Left cardiac atrium (tissue), 4 donors: Measurements from ENCODE around the gene OPTC. TPM values are rescaled to one million over a fixed set of nuclear protein-coding genes. Genes with fewer than 3 reads are reported as not detected.
"Not testable (repeated sequence)": the region's sequence is repeated elsewhere in the genome, so short reads cannot be mapped to it uniquely, and the experiment has no call there.

ENCODE experiments used
- ATAC-seq, 2 donors: fragments of 200-7000 bp; cut with Tn5 transposase; one replicate each; pipeline ENCODE4 v1.9.1; 2020; ENCODE audit warnings: mild to moderate bottlenecking in 2 of 2, moderate library complexity in 2 of 2
- DNase-seq: peaks from one replicate; pipeline ENCODE4 v3.0.0-alpha.2; 2020
- intact Hi-C, 2 donors: fragments of 100-400 bp; cut with DNase I; formaldehyde crosslinking; loops; one replicate each; pipeline versions ENCODE4 v1.14.1 to v1.15.1; 2022 to 2023
- total RNA-seq, 2 donors: library from RNA; stranded (reverse); fragmentation: NEBNext Ultra II Directional; extraction: Animal tissue kit (Norgen Biotek cat#: 25700); gene quantifications; one replicate each; pipeline ENCODE4 v1.2.1, GENCODE V29; 2021
- donor health status: DM: no; HTN: yes; CAD: no.
- donor health status: DM: no; HTN: yes; CAD: no; lungs with severe emphysema.
- donor health status: DM: yes; HTN: yes; CAD: no.
- donor health status: Dilated cardiomyopathy.

Gene OPTC
- total RNA-seq, 2 donors from 2014 or later, result not detected

DNA sequence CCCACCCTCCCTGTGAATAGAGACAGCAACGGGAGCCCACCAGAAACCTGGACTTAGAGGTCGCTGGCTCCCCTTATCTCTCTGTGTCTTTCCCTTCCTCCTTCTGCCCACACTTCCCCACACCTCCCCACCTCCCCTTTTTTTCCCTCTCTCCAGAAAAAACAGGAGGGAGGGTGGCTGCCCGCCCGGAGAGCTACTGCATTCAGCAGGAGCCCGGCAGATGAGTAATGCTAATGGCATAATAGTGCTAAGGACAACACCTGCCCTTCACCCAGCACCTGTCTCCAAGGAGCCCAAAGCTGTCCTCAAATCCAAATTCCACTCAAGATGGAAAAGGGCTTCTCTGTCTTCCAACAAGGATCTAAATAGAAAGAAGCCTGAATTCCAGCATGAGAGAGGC lies 29.7 kb upstream of the OPTC start:
- intact Hi-C loops, result no loop called here
- ATAC-seq (peak in 1 of 2 donors; percentile 47), DNase-seq (peak; percentile 37)

DNA sequence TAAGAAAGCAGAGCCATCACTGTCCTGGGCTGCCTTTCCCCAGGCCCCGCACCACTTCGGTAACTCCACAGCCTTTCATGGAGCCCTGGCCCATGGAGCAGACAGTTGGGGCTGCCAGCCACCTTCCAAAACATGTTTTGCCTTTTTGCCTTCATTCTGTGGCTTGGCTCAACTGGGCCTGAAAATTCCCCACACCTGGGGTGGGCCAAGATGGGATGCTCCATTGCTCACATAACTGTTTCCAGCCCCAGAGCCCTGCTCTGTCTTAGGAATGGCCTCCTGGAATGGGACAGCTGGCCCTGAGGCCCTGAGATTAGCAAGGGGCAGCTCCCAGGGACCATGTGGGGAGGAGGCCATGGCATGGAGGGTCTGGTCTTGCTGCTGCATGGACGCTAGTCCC lies 29.2 kb upstream of the OPTC start:
- intact Hi-C loops, result no loop called here
- no peak for DNase-seq
- no peak for ATAC-seq

DNA sequence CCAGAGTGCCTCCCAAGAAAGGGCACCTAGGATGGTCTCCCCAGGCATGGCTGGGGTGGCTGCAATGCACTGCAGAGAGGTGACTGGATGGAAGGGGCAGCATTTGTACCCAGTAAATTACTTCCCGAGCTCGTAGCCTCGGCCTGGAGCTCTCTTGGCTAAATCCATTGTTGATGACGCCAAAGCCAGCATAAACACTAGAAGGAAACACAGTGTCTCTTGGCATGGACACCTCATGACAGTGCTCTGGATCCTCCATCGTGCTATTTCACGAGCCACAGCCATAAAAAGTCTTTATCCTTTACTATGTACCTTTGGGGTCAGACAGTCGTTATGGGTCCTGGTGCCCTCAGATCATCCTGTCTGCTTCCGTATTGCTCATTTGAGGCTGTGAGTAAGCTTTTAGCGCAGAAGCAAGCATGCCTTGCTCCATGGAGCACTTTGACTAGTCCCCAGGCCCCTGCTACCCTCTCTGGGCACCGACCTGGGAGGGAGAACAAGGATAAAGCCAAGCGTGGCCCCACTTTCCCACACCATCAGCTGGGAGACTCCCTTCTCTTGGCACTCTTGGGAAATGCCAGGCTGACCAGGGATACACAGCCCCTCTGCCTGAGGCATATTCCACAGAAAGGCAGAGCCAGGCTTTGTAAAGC lies 28.7 kb upstream of the OPTC start:
- intact Hi-C loops, result no loop called here
- ATAC-seq (no peak), DNase-seq (no peak)

DNA sequence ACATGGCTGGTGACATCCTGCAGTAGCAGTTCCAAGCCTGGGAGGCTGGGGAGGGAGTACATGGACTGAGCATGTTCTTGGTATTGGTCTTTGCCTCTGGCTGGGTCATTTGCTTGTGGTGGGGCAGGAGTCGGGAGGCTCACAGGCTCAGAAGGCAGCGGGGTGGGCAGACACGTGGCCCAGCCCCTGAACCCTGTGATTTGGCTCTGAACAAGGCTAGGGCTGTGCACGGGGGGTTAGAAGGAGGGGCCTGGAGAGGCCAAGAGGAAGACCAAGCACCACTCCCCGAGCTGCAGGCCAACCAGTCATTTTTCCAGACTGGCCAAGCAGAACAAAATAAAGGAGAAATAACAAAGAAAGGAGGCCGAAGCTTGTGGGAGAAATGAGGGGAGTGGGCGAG lies 28.0 kb upstream of the OPTC start:
- peak; percentile 59 to 83 for ATAC-seq

DNA sequence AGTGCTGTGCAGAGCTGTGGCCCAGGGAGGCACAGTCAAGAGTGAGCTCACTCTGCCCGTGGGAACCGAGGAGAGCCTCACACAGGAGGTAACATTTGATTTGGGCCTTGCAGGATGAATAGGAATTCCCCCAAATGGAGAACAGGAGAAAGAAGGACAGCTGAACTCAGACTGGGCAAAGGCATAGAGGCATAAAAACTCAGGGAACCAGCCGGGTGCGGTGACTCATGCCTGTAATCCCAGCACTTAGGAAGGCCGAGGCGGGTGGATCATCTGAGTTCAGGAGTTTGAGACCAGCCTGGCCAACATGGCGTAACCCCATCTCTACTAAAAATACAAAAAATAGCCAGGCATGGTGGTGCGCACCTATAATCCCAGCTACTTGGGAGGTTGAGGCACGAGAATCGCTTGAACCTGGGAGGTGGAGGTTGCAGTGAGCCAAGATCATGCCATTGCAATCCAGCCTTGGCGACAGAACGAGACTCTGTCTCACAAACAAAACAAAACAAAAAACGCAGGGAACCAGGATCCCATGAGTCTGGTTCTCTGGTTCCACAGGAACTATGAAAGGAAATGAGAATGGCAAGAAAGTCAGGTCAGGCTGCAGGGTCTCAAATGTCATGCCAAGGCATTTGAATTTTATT lies 26.9 kb upstream of the OPTC start:
- DNase-seq, result peak; percentile 45
- ATAC-seq, intact Hi-C loops: not testable (repeated sequence)

More for the DNA sequence above, 28.0 kb upstream of the OPTC start:
- intact Hi-C loops, result no loop called here
- peak; percentile 67 for DNase-seq

DNA sequence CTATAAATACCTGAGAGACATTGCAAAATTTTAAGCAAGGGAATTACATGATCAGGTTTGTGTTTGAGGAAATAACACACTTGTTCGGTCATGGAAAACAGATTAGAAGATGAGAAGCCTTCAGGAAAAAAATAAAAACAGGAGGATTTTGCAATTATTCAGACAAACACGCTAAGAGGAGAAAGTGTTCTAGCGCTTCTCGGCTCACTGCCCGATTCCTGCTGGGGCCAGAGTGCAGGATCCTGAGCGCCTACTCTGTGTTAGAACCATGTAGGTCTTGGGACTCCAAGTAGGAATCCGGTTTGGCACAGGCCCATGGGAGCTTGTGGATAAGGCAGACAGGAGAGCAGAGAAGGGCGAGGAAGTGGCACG lies 26.4 kb upstream of the OPTC start:
- intact Hi-C loops, result no loop called here
- peak; percentile 29 to 32 for ATAC-seq
- peak; percentile 90 for DNase-seq

DNA sequence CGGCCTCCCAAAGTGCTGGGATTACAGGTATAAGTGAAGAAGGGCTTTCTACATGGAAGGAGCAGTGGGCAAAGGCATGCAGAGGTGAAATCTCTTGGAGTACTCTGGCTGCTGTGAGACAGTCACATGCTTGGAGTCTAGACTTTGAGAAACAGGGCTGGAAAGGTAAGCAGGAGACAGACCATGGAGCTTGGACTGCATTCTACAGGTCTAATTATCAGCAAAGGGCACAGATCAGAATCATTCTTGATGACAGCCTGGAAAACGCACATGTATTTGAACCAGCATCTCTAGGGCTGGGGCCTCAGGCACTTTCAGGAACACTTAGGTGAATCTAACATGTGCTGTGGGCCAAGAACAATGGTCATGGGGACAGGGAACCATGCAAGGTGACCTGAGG lies 25.6 kb upstream of the OPTC start:
- intact Hi-C loops, result no loop called here
- ATAC-seq, result no peak
- DNase-seq, result no peak

DNA sequence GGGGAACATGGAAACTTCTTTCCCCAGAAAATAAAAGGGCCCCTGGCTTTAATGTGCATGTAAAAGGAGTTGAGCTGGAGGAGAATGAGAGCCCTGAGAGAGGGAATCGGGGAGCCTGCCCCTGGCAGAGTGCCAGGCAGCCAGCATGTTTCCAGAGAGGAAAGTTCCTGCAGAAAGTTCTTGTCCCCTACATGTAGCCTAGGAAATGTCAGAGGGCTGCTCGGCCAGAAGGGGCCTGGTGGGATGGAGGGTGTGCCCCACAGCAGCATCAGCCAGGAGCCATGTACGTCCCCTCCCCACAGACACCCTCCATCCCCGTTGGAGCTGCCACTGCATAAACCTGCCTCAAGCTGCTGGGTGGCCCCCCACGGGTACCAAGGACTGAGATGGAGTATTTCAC lies 23.7 kb upstream of the OPTC start:
- ATAC-seq (no peak), DNase-seq (no peak)
- intact Hi-C loops, result no loop called here

DNA sequence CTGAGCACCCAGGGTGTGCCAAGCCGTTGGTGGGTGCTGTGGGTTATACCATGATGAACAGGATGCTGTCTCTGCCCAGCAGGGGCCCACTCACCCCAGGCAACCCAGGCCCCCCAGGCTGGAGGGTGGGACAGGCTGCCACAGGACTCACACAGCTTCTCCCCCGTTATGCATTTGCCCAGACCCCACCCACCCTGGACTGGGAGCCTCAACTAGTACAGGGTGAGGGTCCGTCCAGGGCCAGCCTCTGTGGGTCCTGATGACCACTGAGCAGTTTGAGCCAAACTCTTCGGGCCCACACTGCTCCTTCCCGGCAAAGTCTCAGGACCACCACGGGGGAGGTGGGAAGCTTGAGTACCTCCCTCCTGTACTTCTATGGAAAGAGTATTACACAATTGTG lies 22.1 kb upstream of the OPTC start:
- ATAC-seq (no peak), DNase-seq (no peak)
- intact Hi-C loops, result no loop called here

DNA sequence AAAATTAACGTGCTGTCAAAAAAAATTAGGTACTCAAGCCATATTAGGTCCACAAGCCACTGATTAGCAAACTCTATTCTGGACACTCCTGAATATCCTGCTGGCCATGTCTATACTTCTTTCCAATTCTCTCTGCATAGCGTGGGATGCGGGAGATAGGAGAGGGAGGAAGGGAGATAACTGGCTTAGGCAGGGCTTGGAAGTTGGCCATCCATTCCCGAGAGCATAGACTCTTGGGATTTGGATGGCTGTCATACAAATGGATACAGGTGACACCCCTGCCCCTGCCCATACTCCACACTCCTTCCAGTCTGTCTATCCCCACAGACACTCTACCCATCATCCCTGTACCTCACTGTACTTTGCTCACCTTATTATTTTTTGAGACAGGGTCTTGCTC lies 20.7 kb upstream of the OPTC start:
- DNase-seq (no peak), ATAC-seq (peak in 1 of 2 donors; percentile 30)
- intact Hi-C loops, result no loop called here

DNA sequence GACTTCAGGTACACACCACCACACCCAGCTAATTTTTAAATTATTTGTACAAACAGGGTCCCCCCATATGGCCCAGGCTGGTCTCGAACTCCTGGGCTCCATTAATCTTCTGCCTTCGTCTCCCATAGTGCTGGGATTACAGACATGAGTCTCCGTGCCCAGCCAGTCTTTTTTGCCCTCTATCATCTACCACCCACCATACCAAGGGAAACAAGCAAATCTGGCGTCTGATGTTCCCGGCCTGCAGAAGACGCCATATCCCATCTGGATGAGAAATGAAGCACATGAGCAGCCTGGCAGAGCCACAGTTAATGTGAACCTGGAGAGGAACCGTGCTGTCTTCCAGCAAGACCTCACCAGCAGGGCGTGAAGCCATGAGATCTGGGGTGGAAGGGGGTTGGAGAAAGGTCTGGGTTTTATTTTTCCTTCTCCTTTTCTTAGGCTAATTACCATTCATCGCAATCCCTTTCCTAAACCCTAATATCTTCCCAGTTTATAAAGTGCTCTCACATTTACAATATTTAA lies 20.1 kb upstream of the OPTC start:
- intact Hi-C loops, result no loop called here
- no peak for DNase-seq
- ATAC-seq, result no peak

DNA sequence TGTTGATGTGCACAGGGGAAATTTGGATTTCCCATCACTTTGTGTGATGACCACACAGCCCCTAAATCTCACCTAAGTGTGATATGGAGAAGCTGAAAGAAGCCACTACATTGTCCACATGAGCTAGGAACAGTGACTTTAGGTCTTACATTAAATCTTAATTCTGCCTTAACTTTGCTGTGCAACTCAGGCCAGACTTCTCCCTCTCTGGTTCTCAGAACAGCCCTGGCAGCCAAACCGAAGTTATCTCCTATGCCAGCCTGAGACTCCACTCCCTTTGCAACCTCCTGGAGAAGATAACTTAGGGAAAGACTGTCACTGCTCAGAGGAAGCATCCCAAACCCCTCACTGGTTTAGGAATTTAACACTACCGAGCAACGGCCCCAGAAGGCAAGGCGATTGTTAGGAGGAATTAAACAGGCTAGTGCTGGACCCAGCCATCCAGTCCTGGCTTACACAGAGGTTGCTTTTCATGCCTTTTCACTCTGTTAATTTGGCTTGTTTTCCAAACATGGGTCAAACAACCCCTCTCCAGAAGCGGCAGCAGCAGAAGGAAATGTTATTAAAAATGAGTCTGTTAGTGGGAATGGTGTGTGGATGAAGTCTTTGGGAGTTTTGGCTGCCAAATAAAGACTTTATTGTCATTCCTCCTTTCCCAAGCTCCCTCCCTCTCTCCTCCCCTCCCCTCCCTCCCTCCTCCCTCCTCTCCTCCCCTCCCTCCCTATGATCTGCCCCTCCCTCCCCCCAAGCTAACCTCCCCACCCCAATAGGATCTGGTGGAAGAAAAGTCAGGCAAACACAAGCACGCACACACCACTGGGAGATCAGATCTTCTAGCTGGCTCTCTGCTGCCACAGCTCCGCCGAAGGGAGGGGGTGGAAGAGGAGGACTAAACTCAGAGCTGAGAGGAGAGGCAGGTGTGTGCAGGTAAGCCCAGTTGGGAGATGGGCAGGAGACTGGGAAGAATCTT lies 18.7 kb upstream of the OPTC start, which contains the start of gene PRELP:
Gene PRELP, plus strand, starts transcription at position 795 of the 970 bp plus-strand sequence. CDS start 7,379 bp downstream, outside the sequence.
- ATAC-seq, result peak; percentile 66 to 74
- intact Hi-C loops, result no loop called here
- no peak for DNase-seq

DNA sequence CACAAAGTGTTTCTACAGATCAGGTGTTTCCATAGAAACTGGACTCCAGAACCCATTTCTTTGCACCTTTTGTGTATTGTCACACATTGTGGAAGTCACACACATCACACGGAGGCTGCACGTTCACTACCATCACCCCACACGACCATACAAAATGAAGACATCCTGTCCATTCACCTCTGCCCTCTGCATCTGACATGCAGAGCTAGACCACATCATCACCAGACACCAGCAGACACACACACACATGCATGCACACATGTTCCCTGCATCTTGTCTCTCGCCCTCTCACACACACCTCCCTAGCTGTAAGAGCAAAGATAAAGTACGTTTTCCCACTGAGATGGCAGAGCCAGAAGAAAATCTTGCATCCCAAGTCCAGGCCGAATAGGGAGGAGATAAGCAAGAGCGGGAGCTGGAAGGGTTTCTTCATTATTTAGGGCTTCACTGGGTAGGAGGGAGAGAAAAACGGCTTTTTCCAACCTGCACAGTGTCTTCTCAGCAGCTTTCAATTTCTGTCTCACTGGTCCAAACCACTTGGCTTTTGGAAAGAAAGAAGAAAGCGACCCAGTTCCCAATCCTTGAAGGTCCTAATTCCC lies 17.6 kb upstream of the OPTC start:
- intact Hi-C loops, result no loop called here
- peak in 1 of 2 donors; percentile 1 for ATAC-seq
- no peak for DNase-seq

DNA sequence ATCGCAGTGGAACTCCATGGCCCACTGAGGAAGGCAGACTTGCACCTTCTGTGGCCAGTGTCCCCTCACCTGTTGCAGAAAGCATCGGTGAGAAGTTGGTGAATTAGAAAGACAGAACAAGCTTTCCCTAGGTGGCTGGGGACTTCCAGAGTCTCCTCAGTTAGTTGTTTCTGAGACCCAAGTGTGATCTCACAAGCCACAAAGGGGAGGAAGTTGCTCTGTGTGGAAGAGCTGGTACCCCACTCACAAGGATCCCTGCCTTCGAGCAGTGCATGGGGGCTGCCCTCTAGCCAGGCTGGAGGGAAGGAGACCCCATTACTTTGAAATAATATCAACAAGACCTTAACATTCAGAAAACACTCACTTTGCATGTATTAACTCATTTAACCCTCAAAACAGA lies 16.2 kb upstream of the OPTC start:
- no peak for ATAC-seq
- DNase-seq, result no peak
- intact Hi-C loops, result no loop called here

DNA sequence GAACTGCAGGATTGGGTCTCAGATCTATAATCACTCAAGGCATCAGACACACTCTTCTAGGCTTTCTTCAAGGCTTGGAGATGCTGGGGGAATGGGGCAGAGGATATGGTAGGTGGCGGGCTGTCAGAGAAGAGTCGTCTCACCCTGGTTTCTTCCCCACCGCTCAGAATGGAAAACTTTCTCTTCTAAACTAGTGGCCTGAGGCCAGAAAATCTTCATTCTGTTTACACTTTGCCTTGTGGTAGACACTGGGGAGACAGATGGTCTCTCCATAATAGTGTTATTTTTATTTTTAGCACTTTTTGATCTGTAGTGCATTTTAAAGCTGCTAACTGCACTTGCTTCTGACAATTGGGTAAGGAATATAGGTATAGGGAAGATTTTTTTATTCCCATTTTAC lies 15.7 kb upstream of the OPTC start:
- ATAC-seq, result no peak
- intact Hi-C loops, result no loop called here
- DNase-seq, result no peak

DNA sequence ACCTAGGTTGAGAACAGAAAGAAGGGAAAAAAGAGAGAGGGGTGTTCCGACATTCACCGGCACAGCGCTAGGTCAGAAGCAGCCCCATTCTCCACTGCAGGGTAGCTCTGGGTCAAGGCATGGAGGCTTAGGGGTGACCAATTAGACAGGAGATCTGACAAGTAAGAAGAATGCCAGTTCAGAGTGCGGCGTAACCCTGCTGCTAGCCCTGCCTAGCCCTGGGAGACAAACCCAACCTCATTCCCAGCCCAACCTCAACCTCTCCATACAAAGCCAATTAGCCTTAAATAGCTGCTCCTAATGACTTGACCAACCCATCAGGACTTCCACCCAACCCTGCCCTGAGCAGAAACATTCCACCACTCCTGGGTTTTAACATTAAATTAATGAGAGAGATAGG lies 15.0 kb upstream of the OPTC start:
- ATAC-seq, result no peak

DNA sequence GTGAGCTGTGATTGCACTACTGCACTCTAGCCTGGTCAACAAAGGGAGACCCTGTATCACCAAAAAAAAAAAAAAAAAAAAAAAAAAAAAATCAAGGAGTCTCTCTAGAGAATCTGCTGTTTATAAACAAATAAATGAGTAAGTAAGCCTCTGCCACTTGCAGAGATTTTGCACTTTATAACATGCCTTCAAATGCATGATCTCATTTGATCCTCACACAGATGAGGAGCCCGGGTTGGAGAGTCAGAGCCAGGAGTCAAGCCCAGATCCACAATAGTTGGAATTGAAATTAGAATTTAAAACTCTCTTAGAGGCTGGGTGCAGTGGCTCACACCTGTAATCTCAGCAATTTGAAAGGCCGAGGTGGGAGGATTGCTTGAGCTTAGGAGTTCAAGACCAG lies 14.3 kb upstream of the OPTC start:
- intact Hi-C loops, result loop anchor here in 1 of 2 donors (10.0 kb wide), 1 partner anchor 205 kb away; no protein-coding TSS in a partner anchor
- DNase-seq (no peak), ATAC-seq (no peak)

More for the DNA sequence above, 15.0 kb upstream of the OPTC start:
- intact Hi-C loops, result no loop called here
- no peak for DNase-seq

DNA sequence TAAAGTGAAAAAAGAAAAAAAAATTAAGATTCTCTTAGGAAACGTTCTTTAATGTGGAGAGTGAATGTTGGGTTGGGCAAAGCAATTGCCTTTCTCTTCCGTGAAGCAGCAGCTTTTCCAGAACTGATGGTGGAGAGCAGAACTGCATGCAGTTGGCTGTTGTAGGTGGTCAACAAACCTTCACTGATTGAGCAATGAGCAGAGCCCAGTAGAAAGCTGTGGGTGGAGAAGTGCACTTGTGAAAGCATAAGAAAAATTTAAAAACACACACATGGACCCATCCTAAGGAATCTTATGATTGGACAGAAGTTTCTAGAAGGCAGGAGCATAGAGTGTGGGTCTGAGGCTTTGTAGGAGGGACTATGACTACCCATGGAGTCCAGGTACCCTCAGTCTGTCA lies 13.9 kb upstream of the OPTC start:
- DNase-seq, result no peak

DNA sequence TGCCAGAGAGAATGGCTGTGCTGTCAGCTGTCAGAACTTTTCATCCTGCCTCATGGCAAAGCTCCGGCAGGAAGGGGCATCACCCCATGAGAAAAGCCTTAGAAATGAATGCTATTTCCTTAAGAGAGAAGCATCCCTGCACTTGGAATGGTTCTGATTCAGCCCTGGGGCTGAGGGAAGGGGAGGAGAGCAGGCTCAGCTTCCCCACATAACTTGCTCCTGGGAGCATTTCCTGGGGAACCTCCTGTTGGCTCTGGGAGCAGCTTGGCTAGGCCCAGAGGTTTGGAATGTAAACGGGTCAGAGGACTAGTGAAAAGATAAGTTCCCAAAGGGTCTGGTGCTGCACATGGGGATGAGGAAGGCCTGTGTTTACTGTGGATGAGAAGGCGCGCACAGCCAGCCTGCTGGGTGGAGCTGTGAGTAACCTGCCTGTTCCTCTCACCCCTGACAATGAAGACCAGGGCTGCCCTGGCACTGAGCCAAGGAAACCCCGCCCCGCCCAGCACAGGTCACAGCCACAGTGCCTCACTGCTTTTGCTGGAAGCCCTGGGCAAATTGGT lies 13.3 kb upstream of the OPTC start:
- intact Hi-C loops, result loop anchor here in 1 of 2 donors (10.0 kb wide), 1 partner anchor 206 kb away; no protein-coding TSS in a partner anchor
- ATAC-seq (peak; percentile 55 to 81), DNase-seq (peak; percentile 46)

More for the DNA sequence above, 13.9 kb upstream of the OPTC start:
- ATAC-seq, result peak; percentile 30 to 31
- intact Hi-C loops, result loop anchor here in 1 of 2 donors (10.0 kb wide), 1 partner anchor 205 kb away; no protein-coding TSS in a partner anchor
